Stimulated activated memory B cell treated with anti-CD40 and anti-IgM and Interleukin-4, amounts not matched to agents 10 μg/mL and 1 μg/mL and 100 μg/mL, for 72 hours (primary cell): Measurements from ENCODE around the gene STXBP1.

Experiments
- ATAC-seq: fragments of 150-1000 bp; cut with Tn5 transposase; 2 replicates; pipeline ENCODE4 v1.10.0; 2021
- H3K27ac Mint-ChIP-seq: one replicate; pipeline ENCODE4 v1.8.0; 2022; ENCODE audit warnings: mild to moderate bottlenecking, mixed read lengths
- H3K27me3 Mint-ChIP-seq: one replicate; pipeline ENCODE4 v1.8.0; 2022; ENCODE audit warnings: mixed read lengths
- H3K36me3 Mint-ChIP-seq: one replicate; pipeline ENCODE4 v1.8.0; 2022; ENCODE audit warnings: mixed read lengths
- H3K4me1 Mint-ChIP-seq: one replicate; pipeline ENCODE4 v1.8.0; 2022; ENCODE audit warnings: mixed read lengths
- H3K4me3 Mint-ChIP-seq: one replicate; pipeline ENCODE4 v1.8.0; 2022; ENCODE audit warnings: mild to moderate bottlenecking, moderate library complexity, mixed read lengths
- H3K9me3 Mint-ChIP-seq: one replicate; pipeline ENCODE4 v1.8.0; 2022; ENCODE audit warnings: mixed read lengths

STXBP1 gene

DNA sequence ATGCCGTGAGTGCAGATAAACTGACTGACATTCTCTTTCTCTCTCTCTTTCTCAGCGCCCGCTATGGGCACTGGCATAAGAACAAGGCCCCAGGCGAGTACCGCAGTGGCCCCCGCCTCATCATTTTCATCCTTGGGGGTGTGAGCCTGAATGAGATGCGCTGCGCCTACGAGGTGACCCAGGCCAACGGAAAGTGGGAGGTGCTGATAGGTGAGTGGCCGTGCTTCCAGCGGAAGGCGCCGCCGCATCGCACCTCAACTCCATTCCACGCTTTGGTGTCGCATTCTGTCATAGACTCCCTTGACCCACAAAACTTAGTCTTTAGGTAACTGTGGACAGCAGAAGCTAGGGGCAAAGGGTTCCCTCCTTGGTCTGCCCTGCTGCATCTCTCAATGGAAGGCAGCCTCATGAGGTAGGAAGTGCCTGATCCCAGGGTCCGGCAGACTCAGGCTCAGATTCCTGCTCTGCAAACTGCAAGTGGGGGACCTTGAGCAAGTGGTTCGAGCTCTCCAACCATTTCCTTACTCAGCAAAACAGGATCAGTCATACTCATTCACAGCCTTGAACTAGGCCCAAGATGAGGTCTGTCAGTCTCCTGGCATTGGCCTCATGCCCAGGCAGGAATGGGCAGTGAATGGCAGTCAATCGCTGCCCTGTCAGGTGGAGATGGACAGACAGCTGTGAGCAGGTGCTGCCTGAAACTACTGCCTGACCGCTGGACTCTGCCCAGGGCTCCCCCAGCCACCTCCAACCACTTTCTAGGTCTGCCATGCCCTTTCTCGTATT, 70.5 kb downstream of the STXBP1 start:
- Mint-ChIP-seq H3K27ac (no peak overlapping the region), H3K4me3 (no peak overlapping the region), H3K36me3 (no peaks in the 10 kb centered on the region), H3K9me3 (no peaks in the 10 kb centered on the region), H3K27me3 (peaks cover 53% of the 10 kb centered on the region), H3K4me1 (no peaks in the 10 kb centered on the region)
- no peak for ATAC-seq

- no peak overlapping the region for H3K4me3 Mint-ChIP-seq
- no peaks in the 10 kb centered on the region for H3K9me3 Mint-ChIP-seq
- no peaks in the 10 kb centered on the region for H3K36me3 Mint-ChIP-seq
- H3K27me3 Mint-ChIP-seq, result peaks cover 49% of the 10 kb centered on the region
- H3K27ac Mint-ChIP-seq, result no peak overlapping the region
- H3K4me1 Mint-ChIP-seq, result no peaks in the 10 kb centered on the region
- no peak for ATAC-seq
Measured at GRCh38 chr9:127683723-127684122, 71.6 kb downstream of the STXBP1 start.

DNA sequence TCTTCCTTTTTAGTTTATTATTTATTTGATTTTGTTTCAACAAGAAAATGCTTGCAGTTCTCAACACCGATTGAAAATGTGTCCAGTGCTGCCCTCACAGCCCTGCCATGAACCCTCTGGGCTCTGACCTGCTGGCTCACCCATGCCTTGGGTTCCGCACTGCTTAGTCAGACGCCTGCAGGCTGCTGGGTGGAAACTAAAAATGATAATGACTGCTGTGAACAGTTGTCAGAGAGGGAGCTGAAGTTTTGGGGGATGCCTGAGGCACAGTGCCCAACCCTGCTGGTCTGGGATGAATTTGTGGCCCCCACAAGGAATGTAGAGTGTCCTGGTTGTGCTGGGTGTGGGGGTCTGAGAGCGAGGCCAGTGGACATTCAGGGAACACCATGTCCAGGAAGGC, 72.5 kb downstream of the STXBP1 start:
- Mint-ChIP-seq H3K4me1 (no peaks in the 10 kb centered on the region), H3K4me3 (no peak overlapping the region), H3K27me3 (peaks cover 40% of the 10 kb centered on the region), H3K27ac (no peak overlapping the region), H3K9me3 (no peaks in the 10 kb centered on the region), H3K36me3 (no peaks in the 10 kb centered on the region)
- ATAC-seq, result no peak

- no peak overlapping the region for H3K4me3 Mint-ChIP-seq
- ATAC-seq, result no peak
- H3K27me3 Mint-ChIP-seq, result peaks cover 25% of the 10 kb centered on the region
- H3K9me3 Mint-ChIP-seq, result no peaks in the 10 kb centered on the region
- no peaks in the 10 kb centered on the region for H3K4me1 Mint-ChIP-seq
- no peaks in the 10 kb centered on the region for H3K36me3 Mint-ChIP-seq
- H3K27ac Mint-ChIP-seq, result no peak overlapping the region
Measured at GRCh38 chr9:127686461-127687393, 74.7 kb downstream of the STXBP1 start.

- ATAC-seq, result no peak
- Mint-ChIP-seq H3K4me1 (no peaks in the 10 kb centered on the region), H3K36me3 (no peaks in the 10 kb centered on the region), H3K4me3 (no peak overlapping the region), H3K27ac (no peak overlapping the region), H3K27me3 (peaks cover 14% of the 10 kb centered on the region), H3K9me3 (no peaks in the 10 kb centered on the region)
Measured at GRCh38 chr9:127689329-127690000, 77.4 kb downstream of the STXBP1 start.

DNA sequence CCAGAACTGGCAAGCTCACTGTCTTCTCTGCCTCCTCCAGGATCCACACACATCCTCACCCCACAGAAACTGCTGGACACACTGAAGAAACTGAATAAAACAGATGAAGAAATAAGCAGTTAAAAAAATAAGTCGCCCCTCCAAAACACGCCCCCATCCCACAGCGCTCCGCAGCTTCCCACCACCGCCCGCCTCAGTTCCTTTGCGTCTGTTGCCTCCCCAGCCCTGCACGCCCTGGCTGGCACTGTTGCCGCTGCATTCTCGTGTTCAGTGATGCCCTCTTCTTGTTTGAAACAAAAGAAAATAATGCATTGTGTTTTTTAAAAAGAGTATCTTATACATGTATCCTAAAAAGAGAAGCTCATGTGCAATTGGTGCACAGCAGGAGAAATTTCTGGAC, 78.7 kb downstream of the STXBP1 start:
- Mint-ChIP-seq H3K9me3 (no peaks in the 10 kb centered on the region), H3K27ac (no peak overlapping the region), H3K4me1 (no peaks in the 10 kb centered on the region), H3K4me3 (no peak overlapping the region), H3K27me3 (peaks cover 6% of the 10 kb centered on the region), H3K36me3 (no peaks in the 10 kb centered on the region)
- ATAC-seq, result no peak

DNA sequence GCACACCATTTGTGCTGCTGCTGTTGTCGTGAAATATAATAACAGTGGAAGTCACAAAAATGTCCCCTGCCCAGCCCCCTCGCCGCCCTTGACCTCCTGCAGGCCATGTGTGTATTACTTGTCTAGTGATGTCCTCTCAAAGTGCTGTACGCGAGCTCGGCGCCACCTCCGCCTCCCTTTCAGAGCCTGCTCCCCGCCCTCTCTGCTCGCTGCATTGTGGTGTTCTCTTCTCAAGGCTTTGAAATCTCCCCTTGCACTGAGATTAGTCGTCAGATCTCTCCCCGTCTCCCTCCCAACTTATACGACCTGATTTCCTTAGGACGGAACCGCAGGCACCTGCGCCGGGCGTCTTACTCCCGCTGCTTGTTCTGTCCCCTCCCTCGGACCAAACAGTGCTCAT, 80.0 kb downstream of the STXBP1 start:
- ATAC-seq, result no peak
- Mint-ChIP-seq H3K4me3 (no peak overlapping the region), H3K27ac (no peak overlapping the region), H3K9me3 (no peaks in the 10 kb centered on the region), H3K36me3 (no peaks in the 10 kb centered on the region), H3K4me1 (no peaks in the 10 kb centered on the region), H3K27me3 (no peaks in the 10 kb centered on the region)

- no peak for ATAC-seq
- H3K4me1 Mint-ChIP-seq, result no peaks in the 10 kb centered on the region
- no peak overlapping the region for H3K27ac Mint-ChIP-seq
- no peaks in the 10 kb centered on the region for H3K27me3 Mint-ChIP-seq
- H3K9me3 Mint-ChIP-seq, result no peaks in the 10 kb centered on the region
- H3K36me3 Mint-ChIP-seq, result no peaks in the 10 kb centered on the region
- no peak overlapping the region for H3K4me3 Mint-ChIP-seq
Measured at GRCh38 chr9:127693143-127693542, 81.1 kb downstream of the STXBP1 start.

GRCh38 chr9:127693697-127694096, 81.6 kb downstream of the STXBP1 start:
- ATAC-seq, result no peak
- H3K27me3 Mint-ChIP-seq, result no peaks in the 10 kb centered on the region
- no peaks in the 10 kb centered on the region for H3K4me1 Mint-ChIP-seq
- H3K9me3 Mint-ChIP-seq, result no peaks in the 10 kb centered on the region
- no peak overlapping the region for H3K4me3 Mint-ChIP-seq
- no peaks in the 10 kb centered on the region for H3K36me3 Mint-ChIP-seq
- no peak overlapping the region for H3K27ac Mint-ChIP-seq

DNA sequence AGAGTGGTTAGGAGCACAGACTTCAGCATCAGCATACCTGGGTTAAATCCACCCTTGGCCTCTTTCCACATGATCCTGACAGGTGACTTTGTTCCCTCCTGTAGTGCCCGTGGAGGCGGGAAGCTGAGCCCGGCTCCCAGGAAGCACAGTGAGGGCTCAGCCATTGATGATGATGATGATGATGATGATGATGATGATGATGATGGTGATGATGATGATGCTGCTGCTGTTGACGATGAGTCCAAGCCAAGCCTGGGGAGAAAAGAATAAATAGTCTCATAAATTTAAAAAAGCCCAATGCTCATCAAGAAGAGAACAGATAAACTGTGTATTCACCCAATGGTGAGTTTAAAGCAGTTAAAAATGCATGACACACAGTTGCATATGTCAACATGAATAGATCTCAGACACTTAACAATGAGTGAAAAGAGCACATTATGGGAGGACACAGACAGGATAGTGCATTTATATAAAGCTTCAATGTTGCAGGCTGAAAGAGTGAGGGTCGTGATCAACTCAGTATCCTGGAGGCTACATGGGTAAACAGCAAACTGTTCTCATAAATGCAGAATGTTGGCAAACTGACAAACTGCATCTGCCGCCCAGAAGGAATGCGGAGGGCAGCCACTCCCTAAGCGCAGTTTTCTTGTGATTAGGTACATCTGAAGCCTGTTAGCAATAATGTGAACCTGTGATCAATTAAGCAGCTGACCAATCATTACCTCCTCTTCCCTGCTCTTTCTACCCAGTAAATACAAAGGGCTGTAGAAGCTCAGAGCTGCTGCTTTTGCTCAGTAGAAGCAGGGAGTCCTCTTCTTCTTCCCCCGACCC, 83.0 kb downstream of the STXBP1 start:
- Mint-ChIP-seq H3K4me1 (peaks cover 11% of the 10 kb centered on the region), H3K36me3 (no peaks in the 10 kb centered on the region), H3K27me3 (no peaks in the 10 kb centered on the region), H3K9me3 (no peaks in the 10 kb centered on the region), H3K27ac (no peak overlapping the region), H3K4me3 (no peak overlapping the region)
- no peak for ATAC-seq

GRCh38 chr9:127697575-127697974, 85.5 kb downstream of the STXBP1 start:
- Mint-ChIP-seq H3K4me1 (peaks cover 15% of the 10 kb centered on the region), H3K9me3 (no peaks in the 10 kb centered on the region), H3K4me3 (no peak overlapping the region), H3K27me3 (no peaks in the 10 kb centered on the region), H3K27ac (peak overlapping the region; percentile 30), H3K36me3 (no peaks in the 10 kb centered on the region)
- ATAC-seq, result no peak

GRCh38 chr9:127698386-127698785, 86.3 kb downstream of the STXBP1 start:
- H3K4me3 Mint-ChIP-seq, result no peak overlapping the region
- no peaks in the 10 kb centered on the region for H3K36me3 Mint-ChIP-seq
- peak overlapping the region; percentile 30 for H3K27ac Mint-ChIP-seq
- H3K9me3 Mint-ChIP-seq, result no peaks in the 10 kb centered on the region
- no peaks in the 10 kb centered on the region for H3K27me3 Mint-ChIP-seq
- no peak for ATAC-seq
- peaks cover 15% of the 10 kb centered on the region for H3K4me1 Mint-ChIP-seq

- H3K27me3 Mint-ChIP-seq, result no peaks in the 10 kb centered on the region
- no peaks in the 10 kb centered on the region for H3K36me3 Mint-ChIP-seq
- H3K4me3 Mint-ChIP-seq, result peak overlapping the region; percentile 80
- H3K9me3 Mint-ChIP-seq, result no peaks in the 10 kb centered on the region
- H3K27ac Mint-ChIP-seq, result peak overlapping the region; percentile 88
- ATAC-seq, result peak; percentile 99
- peaks cover 15% of the 10 kb centered on the region for H3K4me1 Mint-ChIP-seq
Measured at GRCh38 chr9:127698985-127699670, 87.1 kb downstream of the STXBP1 start.

DNA sequence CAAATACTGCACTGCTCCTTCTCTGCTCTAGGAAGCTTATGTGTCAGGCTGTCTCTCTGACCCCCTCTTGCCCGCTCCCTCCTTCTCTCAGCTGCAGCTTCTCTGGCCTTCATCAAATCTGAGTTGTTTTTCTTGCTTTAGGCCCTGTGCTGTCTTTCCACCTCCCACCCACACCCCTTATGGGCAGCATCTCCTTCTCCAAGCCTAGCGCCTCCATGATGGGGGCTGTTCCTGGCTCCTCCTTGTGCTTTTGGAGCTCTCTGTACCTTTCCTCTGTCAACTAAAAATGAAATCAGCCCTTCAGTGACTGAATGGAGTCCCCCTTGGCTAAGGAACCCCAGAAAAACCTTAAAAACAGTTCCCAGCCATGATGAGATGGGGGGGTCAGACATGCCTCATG, 88.1 kb downstream of the STXBP1 start:
- Mint-ChIP-seq H3K36me3 (no peaks in the 10 kb centered on the region), H3K9me3 (no peaks in the 10 kb centered on the region), H3K4me3 (peak overlapping the region; percentile 25), H3K27ac (peak overlapping the region; percentile 88), H3K4me1 (peaks cover 15% of the 10 kb centered on the region), H3K27me3 (no peaks in the 10 kb centered on the region)
- no peak for ATAC-seq
